GM10266 (cell line): ENCODE data around the gene TUBA8.

ENCODE experiments used
- DNase-seq: peaks from one replicate; pipeline ENCODE4 v3.0.0; 2012; ENCODE audit errors: extremely low spot score
- CTCF ChIP-seq: IDR thresholded peaks from 2 replicates; pipeline ENCODE4 v1.5.1; 2012; ENCODE audit warnings: mild to moderate bottlenecking, low read depth; ENCODE audit not compliant: control insufficient read depth, insufficient read depth; ENCODE audit errors: missing control alignments

TUBA8 gene

GRCh38 chr22:18110954-18111758 is 547 bp downstream of the TUBA8 start:
- TF ChIP-seq CTCF: no peak

GRCh38 chr22:18111759-18112330 is 1.2 kb downstream of the TUBA8 start:
- no peak for DNase-seq

More at GRCh38 chr22:18110954-18111758, 547 bp downstream of the TUBA8 start:
- DNase-seq: no peak

GRCh38 chr22:18112440-18112839 is 1.8 kb downstream of the TUBA8 start:
- no peak for TF ChIP-seq CTCF
- DNase-seq: no peak

More at GRCh38 chr22:18111759-18112330, 1.2 kb downstream of the TUBA8 start:
- no peak for TF ChIP-seq CTCF

GRCh38 chr22:18113680-18114394 is 3.2 kb downstream of the TUBA8 start:
- TF ChIP-seq CTCF: no peak
- DNase-seq: no peak

GRCh38 chr22:18114495-18114894 is 3.9 kb downstream of the TUBA8 start:
- no peak for TF ChIP-seq CTCF
- DNase-seq: no peak

GRCh38 chr22:18114976-18115652 is 4.5 kb downstream of the TUBA8 start:
- DNase-seq: no peak
- no peak for TF ChIP-seq CTCF
